ENCODE measurements around the gene CIBAR2.

CIBAR2 gene

GRCh38 chr16:85144026-85144915 lies 32.0 kb upstream of the CIBAR2 start:
- H3K4me3 ChIP-seq (ENCODE audit: low read length): no peak overlapping the region
- no peaks in the 10 kb centered on the region for H3K4me1 ChIP-seq (ENCODE audit: low read length)
- no peak for TF ChIP-seq EZH2phosphoT487 (IDR thresholded peaks at IDR 0.05; ENCODE audit: low read depth)
- TF ChIP-seq, protein P1, sequence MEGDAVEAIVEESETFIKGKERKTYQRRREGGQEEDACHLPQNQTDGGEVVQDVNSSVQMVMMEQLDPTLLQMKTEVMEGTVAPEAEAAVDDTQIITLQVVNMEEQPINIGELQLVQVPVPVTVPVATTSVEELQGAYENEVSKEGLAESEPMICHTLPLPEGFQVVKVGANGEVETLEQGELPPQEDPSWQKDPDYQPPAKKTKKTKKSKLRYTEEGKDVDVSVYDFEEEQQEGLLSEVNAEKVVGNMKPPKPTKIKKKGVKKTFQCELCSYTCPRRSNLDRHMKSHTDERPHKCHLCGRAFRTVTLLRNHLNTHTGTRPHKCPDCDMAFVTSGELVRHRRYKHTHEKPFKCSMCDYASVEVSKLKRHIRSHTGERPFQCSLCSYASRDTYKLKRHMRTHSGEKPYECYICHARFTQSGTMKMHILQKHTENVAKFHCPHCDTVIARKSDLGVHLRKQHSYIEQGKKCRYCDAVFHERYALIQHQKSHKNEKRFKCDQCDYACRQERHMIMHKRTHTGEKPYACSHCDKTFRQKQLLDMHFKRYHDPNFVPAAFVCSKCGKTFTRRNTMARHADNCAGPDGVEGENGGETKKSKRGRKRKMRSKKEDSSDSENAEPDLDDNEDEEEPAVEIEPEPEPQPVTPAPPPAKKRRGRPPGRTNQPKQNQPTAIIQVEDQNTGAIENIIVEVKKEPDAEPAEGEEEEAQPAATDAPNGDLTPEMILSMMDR (IDR thresholded peaks at IDR 0.05; ENCODE audit: low read depth, low read length): no peak
- H4K20me1 ChIP-seq (ENCODE audit: insufficient read depth, low read length): no peaks in the 10 kb centered on the region
- H3K27me3 ChIP-seq (ENCODE audit: low read depth, low read length): peaks cover 11% of the 10 kb centered on the region; the same call in 1 of the 2 replicates
- H2AFZ ChIP-seq (ENCODE audit: low read depth, low read length): no peak overlapping the region
- no peak overlapping the region for H3K4me2 ChIP-seq (ENCODE audit: low read length)
- no peaks in the 10 kb centered on the region for H3K9me3 ChIP-seq (ENCODE audit: insufficient read depth, low read length)
- no peaks in the 10 kb centered on the region for H3K79me2 ChIP-seq (ENCODE audit: low read length)
- H3K36me3 ChIP-seq (replicated peaks; ENCODE audit: low read depth, low read length): no peaks in the 10 kb centered on the region
- H3K9ac ChIP-seq (ENCODE audit: low read length): no peak overlapping the region
- no peak overlapping the region for H3K27ac ChIP-seq (ENCODE audit: low read length)

- Histone ChIP-seq H3K4me2 (ENCODE audit: low read length) (no peak overlapping the region), H3K79me2 (ENCODE audit: low read length) (no peaks in the 10 kb centered on the region), H3K9ac (ENCODE audit: low read length) (no peak overlapping the region), H3K4me3 (ENCODE audit: low read length) (no peak overlapping the region), H3K27ac (ENCODE audit: low read length) (no peak overlapping the region), H3K4me1 (ENCODE audit: low read length) (no peaks in the 10 kb centered on the region), H4K20me1 (ENCODE audit: insufficient read depth, low read length) (no peaks in the 10 kb centered on the region), H3K27me3 (ENCODE audit: low read depth, low read length) (0 out of 2 replicates have a peak, but pooled peaks cover 9% of the 10 kb centered on the region), H3K36me3 (replicated peaks; ENCODE audit: low read depth, low read length) (no peaks in the 10 kb centered on the region), H3K9me3 (ENCODE audit: insufficient read depth, low read length) (no peaks in the 10 kb centered on the region), H2AFZ (ENCODE audit: low read depth, low read length) (no peak overlapping the region)
- no peak for TF ChIP-seq EZH2phosphoT487 (IDR thresholded peaks at IDR 0.05; ENCODE audit: low read depth)
- TF ChIP-seq, protein P1 (IDR thresholded peaks at IDR 0.05; ENCODE audit: low read depth, low read length): no peak
These were observed 30.5 kb upstream of the CIBAR2 start for GRCh38 chr16:85142771-85143211.

- Histone ChIP-seq H3K27me3 (ENCODE audit: low read depth, low read length) (0 out of 2 replicates have a peak, but pooled peaks cover 9% of the 10 kb centered on the region), H3K9me3 (ENCODE audit: insufficient read depth, low read length) (no peaks in the 10 kb centered on the region), H3K79me2 (ENCODE audit: low read length) (no peaks in the 10 kb centered on the region), H3K27ac (ENCODE audit: low read length) (no peak overlapping the region), H3K36me3 (replicated peaks; ENCODE audit: low read depth, low read length) (no peaks in the 10 kb centered on the region), H3K4me3 (ENCODE audit: low read length) (no peak overlapping the region), H4K20me1 (ENCODE audit: insufficient read depth, low read length) (no peaks in the 10 kb centered on the region), H3K9ac (ENCODE audit: low read length) (no peak overlapping the region), H3K4me2 (ENCODE audit: low read length) (no peak overlapping the region), H2AFZ (ENCODE audit: low read depth, low read length) (no peak overlapping the region), H3K4me1 (ENCODE audit: low read length) (no peaks in the 10 kb centered on the region)
- TF ChIP-seq, protein P1 (IDR thresholded peaks at IDR 0.05; ENCODE audit: low read depth, low read length): no peak
- TF ChIP-seq EZH2phosphoT487 (IDR thresholded peaks at IDR 0.05; ENCODE audit: low read depth): no peak
These were observed 29.8 kb upstream of the CIBAR2 start for GRCh38 chr16:85142129-85142513.

- Histone ChIP-seq H3K27me3 (ENCODE audit: low read depth, low read length) (0 out of 2 replicates have a peak, but pooled peaks cover 13% of the 10 kb centered on the region), H3K9me3 (ENCODE audit: insufficient read depth, low read length) (no peaks in the 10 kb centered on the region), H3K36me3 (replicated peaks; ENCODE audit: low read depth, low read length) (no peaks in the 10 kb centered on the region), H3K79me2 (ENCODE audit: low read length) (no peaks in the 10 kb centered on the region), H2AFZ (ENCODE audit: low read depth, low read length) (no peak overlapping the region), H3K4me1 (ENCODE audit: low read length) (peaks cover 4% of the 10 kb centered on the region), H4K20me1 (ENCODE audit: insufficient read depth, low read length) (no peaks in the 10 kb centered on the region), H3K4me3 (ENCODE audit: low read length) (no peak overlapping the region), H3K9ac (ENCODE audit: low read length) (no peak overlapping the region), H3K27ac (ENCODE audit: low read length) (no peak overlapping the region), H3K4me2 (ENCODE audit: low read length) (no peak overlapping the region)
- TF ChIP-seq EZH2phosphoT487 (IDR thresholded peaks at IDR 0.05; ENCODE audit: low read depth): no peak
- TF ChIP-seq, protein P1 (IDR thresholded peaks at IDR 0.05; ENCODE audit: low read depth, low read length): no peak
These were observed 29.3 kb upstream of the CIBAR2 start for GRCh38 chr16:85141491-85142128.

All from OCI-LY3 (cell line).